Stimulated activated CD4-positive, alpha-beta T cell treated with anti-CD3 and anti-CD28 coated beads, Interleukin-4, amount 100 ng/mL, for 48 hours (primary cell): ENCODE data around the gene PPP4C.
A peak's percentile ranks its signal among the peaks of the same experiment; 100 is the strongest.

ENCODE experiments used
- DNase-seq, 2 donors: peaks; one replicate each; pipeline ENCODE4 v3.0.0-alpha.2; 2020; ENCODE audit warnings: low read depth in 2 of 2

Gene PPP4C

GRCh38 chr16:30082545-30083090 is 6.8 kb downstream of the PPP4C start:
- DNase-seq = no peak

- DNase-seq = no peak
Observed at GRCh38 chr16:30083216-30084055, 7.6 kb downstream of the PPP4C start.

GRCh38 chr16:30084096-30084815 is 8.5 kb downstream of the PPP4C start:
- no peak for DNase-seq

GRCh38 chr16:30084816-30085159 is 9.0 kb downstream of the PPP4C start:
- DNase-seq = no peak

GRCh38 chr16:30085247-30085646 is 9.5 kb downstream of the PPP4C start:
- no peak for DNase-seq

- no peak for DNase-seq
Observed at GRCh38 chr16:30085820-30086219, 10.0 kb downstream of the PPP4C start.

GRCh38 chr16:30086291-30087140 is 10.7 kb downstream of the PPP4C start:
- no peak for DNase-seq

GRCh38 chr16:30087181-30087898 is 11.5 kb downstream of the PPP4C start:
- no peak for DNase-seq

- no peak for DNase-seq
Observed at GRCh38 chr16:30088237-30088831, 12.5 kb downstream of the PPP4C start.

- DNase-seq = no peak
Observed at GRCh38 chr16:30088832-30089624, 13.2 kb downstream of the PPP4C start.

- no peak for DNase-seq
Observed at GRCh38 chr16:30090610-30091331, 15.0 kb downstream of the PPP4C start.

- DNase-seq = peak; percentile 90 to 92
Observed at GRCh38 chr16:30091474-30092372, 15.9 kb downstream of the PPP4C start, which contains the start of gene TBX6. Gene TBX6 (minus strand): TSS chr16:30091924. CDS start chr16:30091193, 731 bp downstream.

GRCh38 chr16:30092373-30093010 is 16.7 kb downstream of the PPP4C start:
- DNase-seq = peak; percentile 66 to 70

GRCh38 chr16:30094541-30095165 is 18.9 kb downstream of the PPP4C start:
- DNase-seq = no peak

GRCh38 chr16:30095166-30096078 is 19.6 kb downstream of the PPP4C start:
- no peak for DNase-seq
